ENCODE data around the gene CACNA2D4. TPM values are rescaled to one million over a fixed set of nuclear protein-coding genes. Genes with fewer than 3 reads are reported as not detected.

Gene CACNA2D4
- total RNA-seq, 1 experiment from 2014 or later = 0.74 TPM

DNA sequence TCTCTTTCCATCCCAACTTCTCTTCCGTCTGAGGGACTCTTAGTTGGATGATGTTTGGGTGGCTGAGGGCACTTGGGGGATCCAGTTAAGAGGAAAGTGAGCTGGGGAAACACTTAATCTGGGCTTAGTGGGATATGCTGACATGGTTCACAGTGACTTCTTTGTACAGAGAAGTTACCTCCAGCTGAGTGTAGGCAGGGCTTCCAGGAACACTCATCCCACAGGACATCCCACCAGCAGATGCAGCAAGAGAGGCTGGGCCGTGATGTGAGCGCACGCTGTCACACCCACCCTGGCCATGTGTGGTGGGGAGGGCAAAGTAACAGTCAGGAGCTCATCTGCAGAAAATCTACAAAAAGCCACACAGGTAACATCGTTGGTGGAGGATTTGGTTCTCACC lies 832 bp upstream of the CACNA2D4 start:
- peak; percentile 9 for DNase-seq (ENCODE audit: low read depth)

DNA sequence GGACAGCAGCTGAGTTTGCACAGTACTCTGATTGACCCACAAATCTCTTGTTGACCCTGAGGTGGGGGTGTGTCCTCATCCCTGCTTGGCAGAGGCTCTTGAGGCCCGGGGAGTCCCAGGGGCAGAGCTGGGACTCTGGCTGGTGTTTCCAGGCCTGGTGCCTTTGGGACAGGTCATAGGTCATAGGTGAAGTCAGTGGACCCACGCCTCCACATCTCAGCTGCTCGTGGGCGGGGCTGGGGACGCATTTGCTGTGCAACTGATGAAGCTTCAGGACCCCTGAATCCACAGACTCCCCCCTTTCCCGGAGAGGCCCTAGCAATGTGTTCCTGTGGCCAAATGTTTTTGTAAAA lies 408 bp upstream of the CACNA2D4 start:
- DNase-seq (ENCODE audit: low read depth) = no peak

DNA sequence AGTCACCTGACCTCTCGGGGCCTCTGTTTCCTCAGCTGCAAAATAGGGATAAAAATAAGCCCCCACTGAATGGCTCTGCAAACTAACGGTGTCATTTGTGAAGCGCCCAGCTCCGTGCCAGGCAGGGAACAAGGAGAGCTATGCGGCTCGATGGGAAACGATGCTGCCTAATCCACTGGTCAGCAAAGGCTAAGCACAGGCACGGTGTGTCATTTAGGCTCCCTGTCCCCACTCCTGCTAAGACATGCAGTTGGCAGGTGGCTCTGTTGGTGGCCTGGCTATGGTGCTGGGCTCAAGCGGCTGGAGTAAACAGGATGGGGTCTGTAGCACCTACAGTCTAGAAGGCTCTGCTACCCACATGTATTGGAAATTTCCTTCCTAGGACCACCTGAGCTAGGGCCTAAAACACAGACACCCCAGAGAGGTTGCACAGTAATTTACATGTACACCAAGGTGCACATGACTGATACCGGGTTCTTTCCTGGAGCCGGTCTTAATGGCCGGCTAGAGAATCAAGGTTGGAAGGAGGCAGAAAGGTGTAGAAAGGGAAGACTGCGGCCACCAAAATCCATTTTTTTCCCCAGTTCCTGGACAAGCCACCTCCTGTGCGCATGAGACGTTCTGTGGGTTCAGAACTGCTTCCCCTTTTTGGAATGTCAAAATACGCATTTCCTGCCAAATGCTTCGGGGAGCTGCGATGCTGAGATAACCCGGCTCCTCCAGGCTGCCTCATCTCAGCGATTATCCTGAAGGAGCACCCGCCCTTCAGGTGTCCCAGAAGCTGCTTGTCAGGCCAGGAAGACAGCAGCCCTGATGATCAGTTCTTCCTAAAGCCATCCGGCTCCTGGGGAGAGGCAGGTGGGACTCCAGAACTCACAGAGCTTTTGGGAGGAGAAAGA lies 1.0 kb downstream of the CACNA2D4 start:
- DNase-seq (ENCODE audit: low read depth) = no peak

DNA sequence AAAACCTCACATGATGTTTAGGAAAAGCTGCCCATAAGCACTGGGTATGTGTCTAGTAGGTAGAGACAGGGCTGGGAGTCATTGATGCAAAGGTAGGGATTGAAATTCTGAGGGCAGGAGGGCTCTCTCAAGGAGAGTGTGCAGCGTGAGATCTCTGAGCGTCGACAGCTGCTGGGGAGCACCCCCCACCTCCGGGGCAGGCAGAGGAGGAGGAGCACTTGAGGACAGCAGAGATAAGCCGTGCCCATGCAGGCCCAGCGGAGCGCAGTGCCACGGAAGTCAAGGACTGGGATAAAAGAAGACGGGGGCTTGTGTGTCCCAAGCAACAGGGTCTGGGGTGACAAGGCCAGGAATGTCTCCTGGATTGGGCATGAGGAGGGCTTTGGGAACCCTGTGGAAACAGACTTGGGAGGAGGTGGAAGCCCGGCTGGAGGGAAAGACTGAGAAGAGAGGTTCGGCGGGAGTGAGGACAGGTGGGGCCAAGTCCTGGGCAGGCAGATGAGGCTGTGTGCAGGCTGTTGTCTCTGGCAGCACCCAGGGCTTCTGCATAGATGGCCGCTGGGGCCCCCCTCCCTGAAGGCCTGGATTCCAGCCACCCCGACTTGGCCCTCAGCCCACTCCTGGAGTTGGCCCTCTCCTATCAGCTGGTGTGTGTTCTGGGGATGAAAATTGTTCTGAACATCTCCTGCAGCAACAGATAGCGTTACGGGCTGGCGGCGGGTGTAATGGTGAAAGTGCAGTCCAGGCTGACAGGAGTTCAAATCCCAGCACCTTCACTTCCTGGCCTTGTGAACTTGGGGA lies 1.9 kb downstream of the CACNA2D4 start:
- peak; percentile 4 for DNase-seq (ENCODE audit: low read depth)

DNA sequence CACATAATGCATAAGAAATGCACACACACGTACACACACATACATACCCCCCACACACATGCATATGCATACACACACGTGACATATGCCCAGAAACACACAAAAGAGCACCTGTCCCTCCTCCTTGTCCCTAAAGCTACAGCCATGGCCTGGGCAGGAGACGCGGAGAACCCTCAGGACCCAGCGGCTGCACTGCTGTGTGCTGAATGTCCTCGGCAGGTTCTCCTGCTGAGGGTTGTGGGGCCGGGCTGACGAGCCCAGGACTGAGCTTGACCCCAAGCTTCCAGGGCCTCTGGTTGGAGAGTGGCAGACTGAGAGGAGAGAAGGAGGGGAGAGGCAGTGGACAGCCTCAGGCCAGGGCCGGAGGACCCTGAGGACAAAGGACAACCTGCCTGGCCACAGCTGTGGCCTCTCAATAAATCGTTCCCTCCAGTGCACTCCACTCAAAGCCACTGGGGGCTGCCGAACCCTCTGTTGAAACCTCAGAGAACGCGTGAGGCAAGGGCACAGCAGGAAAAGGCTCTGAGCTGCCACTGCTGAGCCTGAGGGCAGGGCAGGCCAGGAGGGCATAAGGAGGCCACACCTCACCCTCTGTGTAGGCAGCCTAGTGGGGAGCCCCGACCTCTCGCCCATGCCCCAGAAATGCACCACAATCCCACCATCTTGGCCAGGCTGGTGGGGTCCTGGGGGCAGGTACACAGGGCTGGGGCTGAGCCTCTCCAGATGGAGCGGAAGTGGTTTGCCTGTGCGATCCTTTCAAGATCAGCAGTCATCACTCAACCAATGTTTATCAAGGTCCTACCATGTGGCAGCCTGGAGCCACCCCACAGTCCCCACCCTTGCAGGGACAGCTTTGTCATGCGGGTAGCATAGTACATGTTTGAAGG lies 3.1 kb downstream of the CACNA2D4 start:
- peak; percentile 2 for DNase-seq (ENCODE audit: low read depth)

DNA sequence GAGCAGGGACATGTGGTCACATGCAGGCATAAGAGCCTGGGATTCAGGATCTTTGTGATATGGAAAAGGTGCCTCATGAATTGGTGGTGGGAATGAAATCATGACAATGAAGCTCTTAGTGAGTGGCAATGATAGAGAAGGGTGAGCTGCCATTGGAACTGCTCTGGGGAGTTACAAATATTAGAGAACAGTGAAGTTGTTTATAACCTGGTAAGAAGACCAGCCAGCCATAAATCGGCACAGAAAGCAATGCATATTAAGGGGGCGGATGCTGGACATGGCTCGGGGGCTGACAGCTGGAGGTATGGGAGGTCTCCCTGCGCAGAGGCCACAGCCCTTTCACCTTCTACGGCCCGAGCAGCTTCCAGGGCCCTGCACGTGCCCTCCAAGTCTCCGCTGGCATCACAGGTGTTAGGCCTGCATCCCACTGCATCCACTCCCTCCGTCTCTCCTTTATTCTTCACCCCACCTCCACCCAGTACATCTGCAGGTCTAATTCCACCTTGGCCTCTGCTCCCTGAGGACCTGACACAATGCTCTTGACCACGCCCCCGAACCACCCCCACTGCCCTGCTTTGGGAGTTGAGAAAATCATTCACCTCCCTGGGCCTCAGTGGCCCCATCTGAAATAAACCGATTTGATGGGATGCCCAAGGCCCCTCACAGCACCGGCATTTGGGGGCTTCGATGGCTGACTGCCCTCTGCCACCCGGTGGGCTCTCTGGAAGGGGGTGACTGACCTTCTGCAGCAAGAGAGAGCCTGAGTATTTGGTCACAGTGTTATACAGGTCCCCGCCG lies 4.1 kb downstream of the CACNA2D4 start:
- DNase-seq (ENCODE audit: low read depth) = no peak

DNA sequence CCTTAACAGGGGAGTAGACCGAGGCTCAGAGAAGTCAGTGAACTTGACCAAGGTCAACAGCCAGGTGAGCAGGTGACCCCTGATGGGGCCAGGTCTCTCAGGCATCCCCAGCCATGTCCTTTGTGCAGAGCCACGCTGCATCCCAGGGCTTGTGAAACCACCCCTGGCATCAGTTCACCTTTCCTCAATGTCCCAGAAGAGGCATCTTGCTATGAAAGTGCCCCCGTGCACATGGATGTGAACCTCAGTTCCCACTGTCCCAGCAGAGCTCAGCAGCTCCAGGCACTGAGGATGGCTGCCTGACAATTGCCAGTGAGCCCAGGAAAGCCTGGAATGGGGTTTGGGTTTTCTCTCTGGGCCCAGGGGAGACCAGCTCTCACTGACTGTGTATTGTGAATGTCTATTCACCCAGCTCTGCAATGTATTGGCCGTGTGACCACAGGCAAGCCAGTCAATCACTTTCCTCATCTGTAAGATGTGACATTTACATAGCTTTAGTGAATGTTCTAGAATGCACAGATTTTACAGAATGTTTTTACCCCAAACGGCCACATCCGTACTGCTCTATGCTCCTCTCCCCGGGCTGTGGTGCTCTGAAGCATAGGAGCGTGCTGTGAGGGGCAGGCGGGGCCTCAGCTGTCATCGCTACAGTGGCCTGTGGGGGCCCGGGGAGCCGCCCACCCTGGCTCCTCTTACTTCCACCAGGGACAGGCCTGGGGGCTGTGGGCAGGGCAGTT lies 4.9 kb downstream of the CACNA2D4 start:
- no peak for DNase-seq (ENCODE audit: low read depth)

DNA sequence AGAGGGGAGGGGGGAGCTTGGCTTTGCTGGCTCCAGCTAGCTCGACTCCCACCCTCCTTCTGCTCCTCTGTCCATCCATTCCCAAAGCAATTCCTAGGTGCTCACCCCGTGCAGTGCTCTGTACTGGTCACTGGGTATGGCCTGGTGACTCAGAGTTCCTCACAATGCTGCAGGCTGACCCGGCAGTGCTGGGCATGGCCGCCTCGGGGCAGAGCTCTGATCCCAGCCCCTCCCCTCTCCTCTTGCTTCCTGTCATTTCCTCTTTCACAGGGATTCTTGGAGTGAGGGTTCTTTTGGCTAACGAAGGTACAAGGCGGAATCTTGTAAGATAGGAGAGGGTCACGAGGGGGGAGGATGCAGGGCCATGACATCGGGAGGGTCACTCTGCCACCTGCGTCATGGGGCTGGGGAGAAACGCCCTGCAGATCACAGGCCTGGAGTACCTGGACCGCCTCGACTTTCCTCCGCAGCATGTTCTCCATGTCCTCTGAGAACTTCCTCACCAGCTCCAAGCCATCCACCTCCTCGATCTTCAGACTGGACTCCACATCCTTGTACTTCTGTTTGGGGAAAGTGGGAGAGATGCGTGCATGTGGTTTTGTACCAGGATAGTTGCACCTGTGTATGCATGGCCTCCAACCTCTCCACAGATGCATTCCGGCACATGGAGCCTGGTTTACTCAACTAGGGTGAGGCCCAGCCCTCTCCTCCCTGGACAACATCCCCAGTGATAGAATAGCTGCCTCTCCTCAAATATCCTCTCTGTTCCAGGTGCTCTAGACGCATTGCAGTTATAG lies 5.7 kb downstream of the CACNA2D4 start:
- peak; percentile 51 for DNase-seq (ENCODE audit: low read depth)

DNA sequence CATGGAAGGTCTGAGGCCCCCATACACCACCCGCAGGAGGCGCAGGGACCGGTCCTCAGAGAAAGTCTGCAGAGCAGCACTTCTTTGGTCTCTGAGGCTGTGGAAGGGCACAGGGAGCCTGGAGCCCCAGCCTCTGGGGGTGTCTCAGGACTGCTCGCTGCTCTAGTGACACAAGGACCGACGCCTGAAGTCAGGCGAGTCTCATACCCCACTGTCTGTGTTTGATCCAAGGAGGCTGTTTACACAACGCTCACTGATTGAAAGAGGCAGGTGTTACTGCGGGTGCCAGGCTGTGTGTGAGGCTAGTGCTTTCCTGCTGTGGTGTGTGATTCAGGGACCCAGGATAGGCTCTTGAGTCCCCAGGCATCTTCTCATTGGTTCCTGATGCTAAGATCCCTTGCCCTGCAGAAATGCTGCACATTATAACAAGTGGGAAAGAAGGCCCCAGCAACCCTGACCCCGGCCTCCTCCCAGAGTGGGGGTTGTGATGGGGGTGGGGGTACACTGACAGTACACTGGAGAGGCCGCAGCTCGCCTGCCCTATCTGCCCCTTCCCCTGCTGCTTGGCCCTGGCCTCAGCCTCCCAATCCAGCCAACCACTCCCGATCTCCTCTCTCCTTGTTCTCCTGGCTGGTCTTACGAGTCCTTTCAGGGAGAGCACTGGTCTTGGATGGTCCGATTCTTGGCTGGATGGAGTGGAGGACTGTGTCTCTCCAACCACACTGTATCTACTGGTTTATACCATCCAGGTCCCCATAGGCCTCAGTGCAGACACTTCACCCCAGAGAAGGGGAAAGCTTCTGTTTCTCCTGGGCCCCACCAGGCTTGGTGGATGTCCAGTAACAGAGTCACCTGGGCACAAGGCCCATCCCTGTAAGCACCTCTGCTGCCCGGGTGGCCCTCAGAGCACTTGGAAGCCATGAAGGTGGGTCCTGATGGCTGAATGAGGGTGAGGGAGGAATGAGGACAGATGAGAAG lies 6.6 kb downstream of the CACNA2D4 start:
- no peak for DNase-seq (ENCODE audit: low read depth)

DNA sequence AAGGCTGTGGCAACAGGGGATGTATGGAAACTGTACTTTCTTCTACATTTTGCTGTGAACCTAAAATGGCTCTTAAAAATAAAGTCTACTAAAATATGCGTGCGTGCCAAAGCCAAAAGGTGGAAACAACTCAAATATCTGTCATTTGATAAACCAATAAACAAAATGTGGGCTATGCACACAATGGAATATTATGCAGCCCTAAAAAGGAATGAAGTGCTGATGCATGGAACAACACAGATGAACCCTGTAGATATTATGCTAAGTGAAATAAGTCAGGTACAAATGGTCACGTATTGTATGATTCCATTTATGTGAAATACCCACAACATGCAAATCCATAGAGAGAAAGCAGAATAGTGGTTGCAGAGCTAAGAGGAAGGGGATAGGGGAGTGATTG lies 8.0 kb downstream of the CACNA2D4 start:
- DNase-seq (ENCODE audit: low read depth) = no peak

DNA sequence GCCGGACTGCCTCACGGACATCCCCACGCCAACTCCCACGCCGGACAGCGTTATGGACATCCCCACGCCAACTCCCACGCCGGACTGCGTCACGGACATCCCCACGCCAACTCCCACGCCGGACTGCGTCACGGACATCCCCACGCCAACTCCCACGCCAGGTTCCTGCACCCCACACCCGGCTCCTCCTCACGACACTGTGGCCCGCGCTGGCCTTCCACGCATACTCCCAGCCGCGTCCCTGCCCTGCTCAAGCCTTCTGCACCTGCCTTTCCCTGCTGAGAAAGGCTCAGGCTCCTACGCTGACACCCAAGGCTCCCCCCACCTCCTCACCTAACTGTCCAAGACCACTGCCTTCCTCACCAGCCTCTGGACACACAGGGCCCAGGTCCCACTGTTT lies 9.7 kb downstream of the CACNA2D4 start:
- DNase-seq (ENCODE audit: low read depth) = no peak

DNA sequence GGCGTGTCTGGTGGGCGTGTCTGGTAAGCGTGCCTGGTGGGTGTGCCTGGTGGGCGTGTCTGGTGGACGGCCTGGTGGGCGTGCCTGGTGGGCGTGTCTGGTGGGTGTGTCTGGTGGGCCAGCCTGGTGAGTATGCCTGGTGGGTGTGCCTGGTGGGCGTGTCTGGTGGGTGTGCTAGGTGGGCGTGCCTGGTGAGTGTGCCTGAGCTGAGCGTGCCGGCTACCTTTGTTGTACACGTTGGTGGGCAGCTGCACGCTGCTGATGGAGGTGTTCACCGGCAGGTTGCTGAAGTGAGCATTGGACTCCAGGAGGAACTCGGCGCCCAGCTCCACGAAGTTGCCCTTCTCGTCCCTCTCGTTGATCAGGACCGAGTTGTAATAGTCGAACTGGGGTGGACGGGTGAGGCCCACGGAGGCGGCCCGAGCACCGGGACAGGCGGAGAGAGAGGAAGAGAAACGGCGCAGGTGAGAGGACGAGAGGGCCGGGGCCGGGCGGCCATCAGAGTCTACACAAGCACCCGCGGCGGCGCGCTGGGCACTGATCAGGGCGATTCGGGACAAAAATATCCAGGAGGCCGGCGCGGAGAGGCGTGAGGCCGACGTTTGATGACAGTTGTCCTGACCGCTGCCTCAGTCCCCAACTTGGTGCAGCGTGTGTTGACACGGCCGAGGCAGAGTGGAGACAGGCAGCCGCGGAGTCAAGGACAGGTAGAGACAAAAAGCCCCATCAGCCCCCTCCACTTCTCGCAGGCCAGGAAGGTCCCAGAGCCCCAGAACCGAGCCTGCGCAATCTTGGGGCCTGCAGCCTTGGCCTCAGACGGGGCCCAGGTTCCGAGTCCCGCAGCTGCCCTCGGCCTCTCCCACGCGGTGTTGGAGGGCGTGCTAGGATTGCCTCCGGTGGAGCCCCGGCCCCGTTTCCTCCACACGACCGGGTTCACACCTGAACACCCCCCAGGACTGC lies 10.5 kb downstream of the CACNA2D4 start:
- DNase-seq (ENCODE audit: low read depth) = peak; percentile 27

DNA sequence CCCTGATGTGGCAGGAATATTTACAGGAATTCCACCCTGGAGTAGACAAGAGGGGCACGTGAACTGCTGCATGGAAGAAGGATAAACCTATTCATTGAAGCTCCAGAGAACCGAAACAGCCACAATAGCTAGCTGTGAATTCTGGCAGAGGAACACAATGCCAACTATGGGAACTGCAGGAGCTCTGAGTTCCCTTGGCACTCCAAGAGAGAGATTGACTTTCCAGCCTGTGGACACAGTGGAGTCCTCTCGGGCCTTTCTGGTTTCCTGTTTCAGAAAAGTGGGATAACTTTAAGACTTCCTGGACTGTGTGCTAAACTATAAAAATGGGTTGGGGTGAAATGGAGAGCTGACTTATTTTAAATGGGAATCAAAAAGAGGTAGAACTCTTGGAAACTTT lies 11.9 kb downstream of the CACNA2D4 start:
- DNase-seq (ENCODE audit: low read depth) = no peak

DNA sequence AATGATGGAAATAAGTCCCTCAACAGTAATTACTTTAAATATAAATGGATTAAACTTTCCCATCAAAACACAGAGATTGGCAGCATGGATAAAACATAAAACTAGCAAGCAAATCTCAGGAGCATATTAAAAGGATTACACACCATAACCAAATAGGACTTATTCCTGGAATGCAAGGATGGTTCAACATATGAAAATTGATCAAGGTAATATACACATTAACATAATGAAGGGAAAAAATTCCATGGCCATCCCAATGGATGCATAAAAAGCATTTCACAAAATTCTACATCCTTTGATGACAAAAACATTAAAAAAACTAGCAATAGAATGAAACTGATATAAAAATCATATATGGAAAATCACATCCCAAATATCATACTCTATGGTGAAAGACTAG lies 13.6 kb downstream of the CACNA2D4 start:
- DNase-seq (ENCODE audit: low read depth) = no peak

DNA sequence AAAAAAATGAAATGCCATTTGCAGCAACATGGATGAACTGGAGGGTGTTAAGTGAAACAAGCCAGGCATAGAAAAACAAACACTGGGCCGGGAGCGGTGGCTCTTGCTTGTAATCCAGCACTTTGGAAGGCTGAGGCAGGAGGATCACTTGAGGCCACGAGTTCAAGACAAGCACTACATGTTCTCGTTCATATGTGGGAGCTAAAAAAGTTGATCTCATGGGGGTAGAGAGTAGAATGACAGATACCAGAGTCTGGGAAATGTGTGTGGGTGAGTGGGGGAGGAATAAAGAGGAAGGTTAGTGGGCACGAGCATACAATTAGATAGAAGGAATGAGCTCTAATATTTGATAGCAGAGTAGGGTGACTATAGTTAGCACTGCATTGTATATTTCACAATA lies 21.5 kb downstream of the CACNA2D4 start:
- no peak for DNase-seq (ENCODE audit: low read depth)

DNA sequence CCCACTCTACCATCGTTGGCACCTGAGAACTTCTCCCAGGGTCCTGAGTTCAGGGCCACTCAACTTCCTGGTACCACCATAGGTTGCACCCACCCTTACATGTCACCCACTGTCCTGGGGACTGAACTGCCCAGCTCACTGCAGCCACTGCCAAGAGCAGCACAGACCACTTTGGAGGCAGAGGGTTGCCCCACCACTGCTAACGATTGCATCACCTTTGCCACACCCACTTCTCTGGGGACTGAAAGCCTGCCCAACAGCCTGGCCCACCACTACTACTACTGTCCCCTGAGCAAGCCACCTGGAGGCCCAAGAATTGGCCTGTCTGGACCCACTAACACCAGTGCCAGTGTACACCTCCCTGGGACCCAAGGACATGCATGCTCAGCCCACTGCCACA lies 27.6 kb downstream of the CACNA2D4 start:
- DNase-seq (ENCODE audit: low read depth) = no peak

DNA sequence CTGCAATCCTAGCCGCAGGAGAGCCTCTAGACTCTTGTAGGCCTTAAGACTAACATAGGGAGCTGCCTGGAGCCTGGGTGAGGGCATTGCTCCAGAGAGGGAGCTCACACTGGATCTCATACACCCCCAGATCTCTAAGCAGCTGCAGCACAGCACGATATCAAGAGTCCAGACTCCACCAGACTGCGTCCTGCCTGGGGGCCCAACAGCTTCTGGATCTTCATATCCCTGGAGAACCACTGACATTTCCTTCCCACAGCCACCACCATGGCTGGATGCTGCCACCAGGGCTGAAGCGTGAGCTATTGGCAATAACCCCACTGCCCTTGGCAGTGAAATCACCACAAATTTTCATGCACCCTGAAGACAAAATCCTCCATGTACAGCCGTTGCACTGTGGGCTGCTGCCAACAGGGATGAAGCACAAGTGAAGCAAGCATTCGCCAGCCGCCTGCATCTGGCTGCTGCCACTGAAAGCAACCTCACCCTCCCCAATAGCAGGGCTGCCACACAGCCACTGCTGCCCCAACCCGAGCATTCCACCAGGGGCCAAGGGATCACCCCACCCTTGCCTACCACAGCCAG lies 28.2 kb downstream of the CACNA2D4 start:
- DNase-seq (ENCODE audit: low read depth) = no peak
